Epithelial cell of proximal tubule (primary cell): ENCODE measurements around the gene RANBP1. TPM values are rescaled to one million over a fixed set of nuclear protein-coding genes. Genes with fewer than 3 reads are reported as not detected.

Experiments
- DNase-seq: peaks from one replicate; pipeline ENCODE4 v3.0.0-alpha.2; 2011; ENCODE audit warnings: low read depth
- H3K4me3 ChIP-seq: 2 replicates; pipeline ENCODE4 v1.5.1; 2011; ENCODE audit warnings: low read depth, mild to moderate bottlenecking, low read length
- CTCF ChIP-seq: conservative IDR thresholded peaks from 2 replicates; pipeline ENCODE4 v1.5.1; 2012; ENCODE audit warnings: low read depth, mild to moderate bottlenecking, low read length
- total RNA-seq: library from RNA; depleted of rRNA; stranded (reverse); fragments of >200 nt; gene quantifications from 2 replicates; pipeline ENCODE4 v1.2.3, GENCODE V29; 2015

RANBP1 gene
- total RNA-seq, 1 donor from 2014 or later, result 1,034 TPM

- H3K4me3 ChIP-seq, result no peak overlapping the region
- TF ChIP-seq CTCF, result no peak
- DNase-seq, result no peak
Measured at GRCh38 chr22:20140521-20140964, 24.6 kb downstream of the RANBP1 start.

GRCh38 chr22:20141186-20142077, 25.5 kb downstream of the RANBP1 start:
- no peak for TF ChIP-seq CTCF
- no peak overlapping the region for H3K4me3 ChIP-seq
- peak; percentile 51 for DNase-seq

GRCh38 chr22:20142711-20143621, 27.1 kb downstream of the RANBP1 start:
- no peak for DNase-seq
- TF ChIP-seq CTCF, result no peak
- no peak overlapping the region for H3K4me3 ChIP-seq

GRCh38 chr22:20143883-20144665, 28.2 kb downstream of the RANBP1 start:
- DNase-seq, result no peak
- no peak overlapping the region for H3K4me3 ChIP-seq
- TF ChIP-seq CTCF, result no peak

- TF ChIP-seq CTCF, result no peak
- no peak for DNase-seq
Measured at GRCh38 chr22:20145206-20145831, 29.4 kb downstream of the RANBP1 start.

GRCh38 chr22:20145832-20146223, 29.9 kb downstream of the RANBP1 start:
- TF ChIP-seq CTCF, result no peak
- no peak for DNase-seq
- no peak overlapping the region for H3K4me3 ChIP-seq

More at GRCh38 chr22:20145206-20145831, 29.4 kb downstream of the RANBP1 start:
- no peak overlapping the region for H3K4me3 ChIP-seq
